SKM-1 treated with dmso at 0.1 percent for 144 hours (cell line): ENCODE results near the gene SLC25A21.
"Not testable (repeated sequence)": the region's sequence is repeated elsewhere in the genome, so short reads cannot be mapped to it uniquely, and the experiment has no call there.

Experiments
- DNase-seq: peaks from one replicate; lab custom pipeline; 2025; ENCODE audit not compliant: unreplicated experiment; lab: John Stamatoyannopoulos, UW

The SLC25A21 gene

DNA sequence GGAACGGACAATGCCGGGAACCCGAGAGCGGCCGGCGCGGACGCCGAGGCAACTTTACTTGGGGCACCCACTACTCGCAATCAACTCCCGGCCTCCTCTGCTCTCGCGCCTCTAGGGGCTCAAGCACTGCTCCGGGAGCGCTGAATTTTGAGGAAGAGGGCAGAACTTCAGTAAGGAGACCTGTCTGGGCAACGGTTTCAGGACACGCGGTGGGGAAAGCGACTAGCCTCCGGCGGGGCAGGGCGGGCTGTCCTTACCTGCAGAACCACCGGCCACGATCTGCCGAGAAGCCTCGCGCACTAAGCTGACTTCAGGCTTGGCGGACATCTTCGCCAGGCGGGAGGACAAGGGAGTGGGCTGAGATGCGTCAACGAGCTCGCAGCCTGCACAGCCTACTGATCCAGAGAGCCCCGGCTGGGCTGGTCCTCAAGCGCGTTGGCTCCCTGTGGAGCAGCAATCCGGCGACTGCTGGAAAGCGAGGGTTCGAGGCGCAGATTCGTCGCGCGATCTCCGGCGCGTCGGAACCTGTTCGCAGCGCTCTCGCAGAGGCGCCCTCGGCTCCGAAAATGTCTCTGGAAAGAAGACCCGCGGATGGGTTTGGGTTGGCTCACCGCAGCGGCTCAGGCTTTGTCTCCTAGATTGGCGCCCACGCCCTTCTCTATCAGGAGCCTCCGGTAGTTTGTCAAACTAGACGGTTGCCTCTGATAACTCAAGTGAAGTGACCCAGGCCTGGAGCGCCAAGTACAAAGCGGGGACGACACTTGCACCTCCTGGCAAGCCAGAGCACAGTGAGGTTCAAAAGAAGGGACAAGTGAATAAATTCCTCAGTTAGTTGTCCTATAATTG, at the start of gene SLC25A21:
Gene SLC25A21, minus strand, starts transcription at position 583 of the 846 bp plus-strand sequence.
- peak; percentile 67 for DNase-seq

DNA sequence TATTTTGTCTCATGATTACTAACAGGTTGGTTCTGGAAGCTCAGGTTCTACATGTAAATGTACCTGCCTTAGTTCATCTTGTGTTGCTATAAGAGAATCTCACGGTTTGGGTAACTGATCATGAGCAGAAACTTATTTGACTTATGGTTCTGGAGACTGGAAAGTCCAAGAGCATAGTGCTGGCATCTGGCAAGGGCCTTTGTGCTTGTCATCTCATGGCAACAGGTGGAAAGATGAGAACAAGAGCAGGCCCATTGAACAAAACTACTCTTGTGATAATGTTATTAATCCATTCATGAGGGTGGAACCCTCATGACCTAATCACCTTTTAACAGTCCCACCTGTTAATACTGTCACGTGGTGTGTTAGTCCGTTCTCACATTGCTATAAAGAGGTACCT, 48.7 kb upstream of the SLC25A21 start:
- DNase-seq = no peak

DNA sequence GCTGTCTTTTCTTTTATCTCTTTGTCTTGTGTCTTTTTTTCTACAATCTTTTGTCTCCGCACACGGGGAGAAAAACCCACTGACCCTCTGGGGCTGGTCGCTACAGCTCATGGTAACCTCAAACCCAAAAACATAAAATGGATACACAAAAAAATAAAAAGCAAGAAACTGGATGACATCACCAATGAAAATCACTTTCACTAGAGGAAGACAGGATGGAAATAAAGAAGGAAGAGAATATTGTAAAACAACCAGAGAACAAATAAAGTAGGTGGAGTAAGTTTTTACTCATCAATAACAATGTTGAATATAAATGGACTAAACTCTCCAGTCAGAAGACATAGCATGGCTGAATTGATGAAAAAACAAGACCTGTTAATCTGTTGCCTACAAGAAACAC, 42.9 kb upstream of the SLC25A21 start:
- no peak for DNase-seq

DNA sequence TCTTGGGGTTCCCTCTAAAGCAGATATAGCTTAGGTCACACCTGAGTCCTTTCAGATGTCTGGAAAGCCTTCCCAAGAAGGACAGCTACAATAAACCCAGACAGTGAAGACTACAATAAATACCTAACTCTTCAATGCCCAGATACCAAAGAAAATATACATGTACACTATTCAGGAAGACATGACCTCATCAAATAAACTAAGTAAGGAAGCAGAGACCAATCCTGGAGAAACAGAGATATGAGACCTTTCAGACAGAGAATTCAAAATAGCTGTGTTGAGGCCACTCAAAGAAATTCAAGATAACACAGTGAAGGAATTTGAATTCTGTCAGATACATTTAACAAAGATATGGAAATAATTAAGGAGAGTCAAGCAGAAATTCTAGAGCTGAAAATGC, 40.6 kb upstream of the SLC25A21 start:
- DNase-seq = no peak

DNA sequence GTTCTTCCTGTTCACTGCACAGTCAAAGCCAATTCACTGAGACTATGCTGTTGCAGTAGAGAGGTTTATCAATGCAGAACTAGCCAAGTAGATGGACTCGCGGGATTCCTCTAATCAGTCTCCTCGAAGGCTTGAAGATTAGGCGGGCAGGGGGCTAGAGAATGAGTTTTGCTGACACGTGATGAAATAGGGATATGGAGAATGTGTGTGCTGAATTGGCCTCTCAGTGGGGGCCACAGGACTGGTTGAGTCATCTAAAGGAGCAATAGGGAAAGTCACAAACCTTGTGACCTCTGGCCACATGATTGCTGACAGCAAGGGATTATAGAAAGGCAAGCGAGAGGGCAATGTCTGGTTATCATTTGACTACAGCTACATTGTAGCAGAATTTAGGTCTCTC, 38.0 kb upstream of the SLC25A21 start:
- DNase-seq = no peak

DNA sequence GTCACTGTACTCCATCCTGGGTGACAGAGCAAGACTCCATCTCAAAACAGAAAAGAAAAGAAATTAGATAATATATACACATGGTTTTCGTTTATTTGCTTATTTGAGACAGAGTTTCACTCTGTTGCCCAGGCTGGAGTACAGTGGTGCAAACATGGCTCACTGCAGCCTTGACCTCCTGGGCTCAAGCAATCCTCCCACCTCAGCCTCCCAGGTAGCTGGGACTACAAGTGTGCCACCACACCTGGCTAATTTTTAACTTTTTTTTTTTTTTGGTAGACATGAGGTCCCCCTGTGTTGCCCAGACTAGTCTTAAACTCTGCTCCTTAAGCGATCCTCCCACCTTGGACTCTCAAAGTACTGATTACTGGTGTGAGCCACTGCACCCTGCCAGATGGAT, 37.2 kb upstream of the SLC25A21 start:
- DNase-seq = not testable (repeated sequence)

DNA sequence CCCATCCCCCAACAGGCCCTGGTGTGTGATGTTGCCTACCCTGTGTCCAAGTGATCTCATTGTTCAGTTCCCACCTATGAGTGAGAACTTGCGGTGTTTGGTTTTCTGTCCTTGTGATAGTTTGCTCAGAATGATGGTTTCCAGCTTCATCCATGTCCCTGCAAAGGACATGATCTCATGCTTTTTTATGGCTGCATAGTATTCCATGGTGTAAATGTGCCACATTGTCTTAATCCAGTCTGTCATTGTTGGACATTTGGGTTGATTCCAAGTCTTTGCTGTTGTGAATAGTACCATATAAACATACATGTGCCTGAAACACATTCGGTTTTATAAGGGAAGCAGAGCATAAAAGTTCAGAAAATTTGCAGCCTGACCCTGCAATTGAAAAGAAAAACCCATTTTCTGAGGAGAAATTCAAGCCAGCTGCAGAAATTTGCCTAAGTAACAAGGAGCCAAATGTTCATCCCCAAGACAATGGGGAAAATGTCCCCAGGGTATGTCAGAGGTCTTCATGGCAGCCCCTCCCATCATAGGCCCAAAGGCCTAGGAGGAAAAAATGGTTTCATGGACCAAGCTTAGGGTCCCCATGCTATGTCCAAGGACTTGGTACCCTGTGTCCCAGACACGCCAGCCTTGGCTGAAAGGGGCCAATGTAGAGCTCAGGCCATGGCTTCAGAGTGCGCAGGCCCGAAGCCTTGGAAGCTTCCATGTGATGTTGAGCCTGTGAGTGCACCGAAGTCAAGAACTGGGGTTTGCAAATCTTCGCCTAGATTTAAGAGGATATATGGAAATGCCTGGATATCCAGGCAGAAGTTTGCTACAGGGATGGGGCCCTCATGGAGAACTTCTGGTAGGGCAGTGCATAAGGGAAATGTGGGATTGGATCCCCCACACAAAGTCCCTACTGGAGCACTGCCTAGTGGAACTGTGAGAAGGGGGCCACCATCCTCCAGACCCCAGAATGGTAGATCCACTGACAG, 33.5 kb upstream of the SLC25A21 start:
- not testable (repeated sequence) for DNase-seq

DNA sequence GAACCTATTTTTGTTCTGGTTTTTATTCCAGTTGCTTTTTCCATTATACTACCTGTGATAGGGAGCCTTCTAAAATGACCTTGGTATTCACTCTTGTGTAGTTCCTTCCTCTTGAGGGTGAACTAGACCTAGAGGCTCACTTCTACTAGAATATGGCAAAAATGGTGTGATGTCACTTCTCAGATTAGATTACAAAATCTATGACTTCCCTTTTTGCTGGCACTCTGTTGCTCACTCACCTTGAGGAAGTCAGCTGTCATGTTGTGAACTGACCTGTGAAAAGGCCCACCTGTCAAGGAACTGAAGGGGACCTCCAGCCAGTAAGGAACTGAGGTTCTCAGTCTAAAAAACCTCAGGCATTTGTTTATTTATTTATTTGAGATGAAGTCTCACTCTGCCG, 31.0 kb upstream of the SLC25A21 start:
- DNase-seq = peak; percentile 50

DNA sequence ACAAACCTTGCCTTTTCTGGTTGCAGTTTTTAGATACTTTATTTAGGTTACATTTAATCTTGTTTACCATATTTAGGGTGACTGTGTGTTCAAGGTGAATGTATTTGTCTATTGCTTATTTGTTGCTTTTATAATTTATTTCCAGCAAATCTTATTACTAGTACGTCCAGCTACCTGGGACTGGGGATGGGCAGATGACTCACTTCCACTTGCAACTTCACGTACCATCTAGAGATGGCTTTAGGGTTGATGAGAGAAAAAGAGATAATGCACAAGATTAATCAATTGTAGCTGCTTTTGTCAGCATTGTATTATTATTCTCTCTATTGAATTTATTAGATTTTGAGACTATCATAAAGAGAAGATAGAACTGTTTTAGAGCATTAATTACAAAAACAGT, 30.4 kb upstream of the SLC25A21 start:
- DNase-seq = no peak

DNA sequence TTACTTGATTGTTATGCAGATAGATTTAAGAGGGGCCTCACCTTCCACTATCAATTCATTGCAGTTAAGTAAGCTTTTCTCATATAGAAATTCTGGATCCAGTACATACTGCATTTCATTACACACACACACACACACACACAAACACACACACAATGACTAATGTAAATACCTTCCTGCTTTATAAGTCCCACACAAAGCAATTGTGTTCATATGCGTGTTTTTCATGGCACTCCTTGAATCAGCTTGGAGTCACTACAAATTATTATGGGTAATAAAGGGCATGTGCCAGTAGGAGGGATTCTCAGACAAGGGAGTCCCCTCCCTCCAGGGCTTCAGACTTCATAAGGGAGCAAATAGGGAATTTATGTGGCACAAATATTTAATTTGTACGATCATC, 29.9 kb upstream of the SLC25A21 start:
- no peak for DNase-seq

DNA sequence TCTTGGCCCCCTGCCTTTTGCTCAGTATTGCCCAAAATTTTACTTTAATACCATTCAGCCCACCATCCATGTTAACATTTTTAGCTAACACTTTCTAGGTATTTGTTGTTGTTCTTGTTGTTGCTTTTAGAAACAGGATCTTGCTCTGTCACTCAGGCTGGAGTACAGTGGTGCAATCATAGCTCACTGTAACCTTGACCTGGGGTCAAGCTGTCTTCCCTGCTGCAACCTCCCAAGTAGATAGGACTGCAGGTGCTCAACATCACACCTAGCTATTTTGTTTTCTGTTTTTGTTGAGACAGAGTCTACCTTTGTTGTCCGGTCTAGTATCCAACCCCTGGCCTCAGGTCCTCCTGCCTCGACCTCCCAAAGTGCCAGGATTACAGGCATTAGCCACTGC, 29.3 kb upstream of the SLC25A21 start:
- no peak for DNase-seq

DNA sequence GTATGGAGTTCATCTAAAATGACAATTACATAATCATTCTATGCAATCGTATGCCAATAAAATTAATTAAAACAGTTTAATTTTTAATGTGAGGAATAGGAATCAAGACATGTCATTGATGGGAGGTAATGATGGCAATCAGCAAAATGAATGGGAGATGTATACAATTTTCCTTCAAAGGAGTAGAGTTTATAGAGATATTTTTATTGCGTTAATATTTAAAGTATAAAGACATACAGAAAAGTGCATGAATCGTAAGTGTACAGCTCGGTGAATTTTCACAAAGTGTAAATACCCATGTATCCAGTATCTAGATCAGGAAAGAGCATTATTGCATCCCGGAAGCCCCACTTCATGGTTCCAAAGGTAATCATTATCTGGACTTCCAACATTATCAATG, 26.5 kb upstream of the SLC25A21 start:
- DNase-seq = no peak

DNA sequence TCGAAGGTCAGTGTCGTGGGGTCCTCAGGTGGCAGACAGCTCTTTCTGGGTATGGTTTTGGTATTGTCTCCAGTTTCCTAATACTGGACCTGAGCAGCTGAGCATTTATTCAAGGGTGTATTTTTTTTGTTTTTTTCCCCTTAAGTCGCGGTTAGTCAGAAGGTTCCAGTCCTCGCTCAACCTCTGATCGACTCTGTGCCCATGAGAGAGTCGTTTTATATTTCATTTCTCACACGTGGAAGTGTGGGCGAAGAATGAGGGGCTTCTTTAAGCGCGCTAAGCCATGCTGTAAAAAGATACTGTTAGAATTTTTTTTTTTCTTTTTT, 25.8 kb upstream of the SLC25A21 start:
- DNase-seq = no peak

DNA sequence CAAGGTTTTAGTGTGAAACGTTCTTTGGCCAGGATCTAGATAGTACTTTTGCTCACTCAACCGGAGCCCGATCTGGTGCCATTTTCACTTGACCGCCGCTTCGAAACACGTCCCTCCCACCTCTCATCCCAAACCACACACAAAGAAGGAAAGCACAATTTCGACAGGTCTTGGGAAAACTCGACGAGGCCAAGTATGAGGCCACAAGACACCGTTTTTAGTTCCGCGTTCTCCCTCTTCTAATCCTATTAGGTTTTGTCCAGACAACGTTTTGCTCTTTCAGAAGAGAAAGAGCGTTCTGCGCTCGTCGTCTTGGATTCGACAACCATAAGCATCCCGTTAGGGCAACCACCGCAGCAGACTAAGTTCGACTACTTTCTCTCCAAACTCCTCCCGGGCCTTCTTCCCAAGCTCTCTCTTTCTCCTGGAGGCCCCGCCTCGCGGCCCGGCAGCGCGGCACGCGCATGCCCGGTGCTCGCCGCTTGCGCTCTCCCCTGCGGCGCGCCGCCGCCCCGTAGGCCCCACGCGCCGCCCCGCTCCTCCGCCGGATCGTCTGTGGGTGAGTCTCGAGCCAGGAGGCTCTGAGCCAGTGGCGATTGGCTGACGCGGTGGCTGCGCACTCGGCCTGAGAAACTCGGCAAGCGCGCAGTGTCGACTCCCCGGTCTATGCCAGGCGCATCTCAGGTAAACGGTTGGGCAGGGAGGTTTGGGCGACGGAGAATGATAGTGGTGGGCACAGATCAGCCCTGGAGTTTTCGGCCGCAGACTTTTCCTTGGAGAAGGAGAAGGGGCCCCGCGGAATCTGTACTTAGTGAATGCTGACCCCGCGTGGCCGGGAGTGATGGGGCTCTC, 25.2 kb upstream of the SLC25A21 start, which contains the start of gene MIPOL1:
Gene MIPOL1, plus strand, starts transcription at position 517 of the 852 bp plus-strand sequence. CDS start 49,952 bp downstream, outside the sequence.
- DNase-seq = peak; percentile 19

DNA sequence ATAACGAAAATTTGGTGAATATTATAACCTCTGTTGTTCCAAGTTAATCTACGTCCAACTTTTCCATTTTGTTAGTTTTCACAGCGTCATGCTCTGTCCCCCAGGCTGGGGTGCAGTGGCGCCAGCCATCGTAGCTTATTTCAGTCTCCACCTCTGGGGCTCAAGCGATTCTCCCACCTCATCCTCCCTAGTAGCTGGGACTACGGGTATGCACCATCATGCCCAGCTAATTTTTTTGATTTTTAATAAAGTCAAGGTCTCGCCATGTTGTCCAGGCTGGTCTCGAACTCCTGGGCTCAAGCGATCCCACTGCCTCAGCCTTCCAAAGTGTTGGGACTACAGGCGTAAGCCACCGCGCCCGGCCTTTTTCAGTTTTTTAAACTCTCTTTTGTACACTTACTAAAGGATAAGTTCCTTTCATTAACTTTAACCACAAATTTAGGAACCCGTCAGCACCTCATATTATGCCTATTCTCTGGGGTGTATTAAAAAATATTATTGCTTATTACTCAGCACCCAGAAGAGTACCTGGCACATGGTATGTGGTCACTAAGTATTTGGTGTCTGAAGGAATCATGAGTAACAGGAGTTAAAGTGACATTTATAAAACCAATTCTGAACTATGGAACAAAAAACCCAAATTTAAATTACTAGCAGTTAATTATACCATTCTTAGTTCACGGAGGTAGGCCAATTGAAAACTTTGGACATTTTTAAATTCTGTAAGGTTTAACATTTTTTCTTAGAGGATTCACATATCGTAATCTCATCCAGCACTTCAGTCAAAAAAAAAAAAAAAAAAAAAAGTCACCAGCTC, 24.4 kb upstream of the SLC25A21 start:
- no peak for DNase-seq

DNA sequence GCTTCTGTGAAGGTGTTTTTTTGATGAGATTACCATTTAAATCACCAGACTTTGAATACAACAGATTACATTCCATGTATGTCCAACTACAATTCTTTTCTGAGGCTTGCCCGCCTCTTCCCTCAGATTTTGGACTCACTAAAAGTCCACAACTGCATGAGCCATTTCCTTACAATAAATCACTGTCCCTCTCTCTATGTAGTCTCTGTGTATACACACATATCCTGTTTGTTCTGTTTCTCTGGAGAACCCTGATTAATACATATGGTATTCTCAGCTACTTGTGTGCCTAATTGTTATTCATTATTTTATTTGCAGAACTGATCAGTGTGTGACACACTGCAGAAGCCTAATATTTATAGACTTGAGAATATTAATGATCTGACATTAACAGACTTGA, 22.9 kb upstream of the SLC25A21 start:
- no peak for DNase-seq

DNA sequence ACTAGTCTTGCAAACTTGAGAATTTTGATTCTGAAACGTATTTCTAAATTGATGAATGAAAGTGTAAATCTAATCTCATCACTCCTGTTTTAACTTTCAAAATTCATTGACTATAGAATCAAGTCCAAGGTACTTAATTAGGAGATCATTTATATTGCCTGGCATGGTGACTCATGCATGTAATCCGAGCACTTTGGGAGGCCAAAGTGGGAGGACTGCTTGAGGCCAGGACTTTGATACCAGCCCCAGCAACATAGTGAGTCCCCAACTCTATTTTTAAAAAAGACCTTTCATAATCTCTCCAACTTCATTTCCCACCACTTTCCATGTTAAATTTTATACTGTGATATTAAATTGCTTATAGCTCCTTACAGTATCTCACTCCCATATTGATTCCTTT, 22.3 kb upstream of the SLC25A21 start:
- DNase-seq = no peak

DNA sequence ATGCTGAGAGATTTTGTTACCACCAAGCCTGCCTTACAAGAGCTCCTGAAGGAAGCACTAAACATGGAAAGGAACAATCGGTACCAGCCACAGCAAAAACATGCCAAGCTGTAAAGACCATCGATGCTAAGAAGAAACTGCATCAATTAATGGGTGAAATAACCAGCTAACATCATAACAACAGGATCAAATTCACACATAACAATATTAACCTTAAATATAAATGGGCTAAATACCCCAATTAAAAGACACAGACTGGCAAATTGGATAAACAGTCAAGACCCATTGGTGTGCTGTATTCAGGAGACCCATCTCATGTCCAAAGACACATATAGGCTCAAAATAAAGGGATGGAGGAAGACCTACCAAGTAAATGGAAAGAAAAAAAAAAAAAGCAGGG, 17.3 kb upstream of the SLC25A21 start:
- not testable (repeated sequence) for DNase-seq

DNA sequence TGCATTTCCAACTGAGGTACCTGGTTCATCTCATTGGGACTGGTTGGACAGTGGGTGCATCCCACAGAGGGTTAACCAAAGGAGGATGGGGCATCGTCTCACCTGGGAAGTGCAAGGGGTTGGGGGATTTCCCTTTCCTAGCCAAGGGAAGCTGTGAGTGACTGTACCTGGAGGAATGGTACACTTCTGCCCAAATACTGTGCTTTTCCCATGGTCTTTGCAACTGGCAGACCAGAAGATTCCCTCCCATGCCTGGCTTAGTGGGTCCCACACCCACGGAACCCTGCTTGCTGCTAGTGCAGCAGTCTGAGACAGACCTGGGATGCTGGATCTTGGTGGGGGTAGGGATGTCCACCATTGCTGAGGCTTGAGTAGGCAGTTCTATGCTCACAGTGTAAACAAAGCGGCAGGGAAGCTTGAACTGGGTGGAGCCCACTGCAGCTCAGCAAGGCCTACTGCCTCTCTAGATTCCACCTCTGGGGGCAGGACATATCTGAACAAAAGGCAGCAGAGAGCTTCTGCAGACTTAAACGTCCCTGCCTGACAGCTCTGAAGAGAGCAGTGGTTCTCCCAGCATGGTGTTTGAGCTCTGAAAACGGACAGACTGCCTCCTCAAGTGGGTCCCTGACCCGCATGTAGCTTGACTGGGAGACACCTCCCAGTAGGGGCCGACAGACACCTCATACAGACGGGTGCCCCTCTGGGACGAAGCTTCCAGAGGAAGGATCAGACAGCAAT, 15.6 kb upstream of the SLC25A21 start:
- DNase-seq = not testable (repeated sequence)
